RWPE2 (cell line): ENCODE data around the gene SLC46A2.

Source experiments
- ATAC-seq: fragments of 200-7000 bp; cut with Tn5 transposase; 3 replicates; pipeline ENCODE4 v1.9.1; 2021; ENCODE audit warnings: low read depth
- DNase-seq: peaks from one replicate; pipeline ENCODE4 v3.0.0-alpha.2; 2020; ENCODE audit warnings: low spot score
- H3K27ac ChIP-seq: fragments of 450-650 bp; 2 replicates; pipeline ENCODE4 v1.5.1; 2017; ENCODE audit warnings: mild to moderate bottlenecking; ENCODE audit not compliant: poor library complexity, severe bottlenecking
- H3K27me3 ChIP-seq: fragments of 250-450 bp; sonication (Bioruptor Pico); 2 replicates; pipeline ENCODE4 v1.5.1; 2021; ENCODE audit warnings: mild to moderate bottlenecking, moderate library complexity; ENCODE audit not compliant: insufficient read depth, poor library complexity, severe bottlenecking
- H3K36me3 ChIP-seq: fragments of 250-450 bp; sonication (Bioruptor Pico); 2 replicates; pipeline ENCODE4 v1.5.1; 2020; ENCODE audit warnings: low read depth, mild to moderate bottlenecking, moderate library complexity
- H3K4me1 ChIP-seq: fragments of 250-450 bp; sonication (Bioruptor Pico); 2 replicates; pipeline ENCODE4 v1.5.1; 2021; ENCODE audit warnings: mild to moderate bottlenecking, moderate library complexity; ENCODE audit not compliant: insufficient read depth, poor library complexity, severe bottlenecking
- H3K4me3 ChIP-seq: fragments of 250-450 bp; sonication (Bioruptor Pico); 2 replicates; pipeline ENCODE4 v1.5.1; 2021; ENCODE audit warnings: mild to moderate bottlenecking, moderate library complexity; ENCODE audit not compliant: severe bottlenecking
- H3K9me3 ChIP-seq: fragments of 250-450 bp; sonication (Bioruptor Pico); 2 replicates; pipeline ENCODE4 v1.5.1; 2021; ENCODE audit warnings: mild to moderate bottlenecking, moderate library complexity; ENCODE audit not compliant: severe bottlenecking
- TF ChIP-seq, protein P1 (sequence below): fragments of 450-650 bp; IDR thresholded peaks from one replicate; pipeline ENCODE4 v1.5.1; 2017; ENCODE audit warnings: mild to moderate bottlenecking, moderate library complexity; ENCODE audit not compliant: poor library complexity, severe bottlenecking

Gene SLC46A2

DNA sequence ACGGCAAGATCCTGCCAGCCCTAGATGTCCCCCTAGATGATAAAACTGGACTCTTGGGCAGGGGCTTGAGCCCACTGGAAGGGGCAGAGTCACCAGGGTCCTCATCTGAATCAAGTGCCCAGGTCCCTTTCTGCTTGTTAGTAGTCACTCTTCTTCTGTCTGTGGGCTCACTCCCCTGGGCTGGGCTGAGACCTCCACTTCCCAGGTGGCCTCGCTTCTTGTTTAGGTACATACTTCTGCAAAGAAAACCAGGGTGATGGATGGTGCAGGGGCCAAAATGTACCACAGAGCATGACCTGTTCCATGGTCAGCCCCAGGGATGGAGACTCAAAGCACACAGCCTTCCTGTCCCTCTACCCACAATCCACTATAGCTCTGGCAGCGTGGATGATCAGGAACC lies 845 bp upstream of the SLC46A2 start:
- no peak for ATAC-seq
- DNase-seq = no peak
- TF ChIP-seq, protein P1, sequence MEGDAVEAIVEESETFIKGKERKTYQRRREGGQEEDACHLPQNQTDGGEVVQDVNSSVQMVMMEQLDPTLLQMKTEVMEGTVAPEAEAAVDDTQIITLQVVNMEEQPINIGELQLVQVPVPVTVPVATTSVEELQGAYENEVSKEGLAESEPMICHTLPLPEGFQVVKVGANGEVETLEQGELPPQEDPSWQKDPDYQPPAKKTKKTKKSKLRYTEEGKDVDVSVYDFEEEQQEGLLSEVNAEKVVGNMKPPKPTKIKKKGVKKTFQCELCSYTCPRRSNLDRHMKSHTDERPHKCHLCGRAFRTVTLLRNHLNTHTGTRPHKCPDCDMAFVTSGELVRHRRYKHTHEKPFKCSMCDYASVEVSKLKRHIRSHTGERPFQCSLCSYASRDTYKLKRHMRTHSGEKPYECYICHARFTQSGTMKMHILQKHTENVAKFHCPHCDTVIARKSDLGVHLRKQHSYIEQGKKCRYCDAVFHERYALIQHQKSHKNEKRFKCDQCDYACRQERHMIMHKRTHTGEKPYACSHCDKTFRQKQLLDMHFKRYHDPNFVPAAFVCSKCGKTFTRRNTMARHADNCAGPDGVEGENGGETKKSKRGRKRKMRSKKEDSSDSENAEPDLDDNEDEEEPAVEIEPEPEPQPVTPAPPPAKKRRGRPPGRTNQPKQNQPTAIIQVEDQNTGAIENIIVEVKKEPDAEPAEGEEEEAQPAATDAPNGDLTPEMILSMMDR = no peak
- Histone ChIP-seq H3K27me3 (peaks cover 17% of the 10 kb centered on the region), H3K4me1 (no peaks in the 10 kb centered on the region), H3K27ac (no peak overlapping the region), H3K36me3 (no peaks in the 10 kb centered on the region), H3K9me3 (no peaks in the 10 kb centered on the region), H3K4me3 (no peak overlapping the region)

DNA sequence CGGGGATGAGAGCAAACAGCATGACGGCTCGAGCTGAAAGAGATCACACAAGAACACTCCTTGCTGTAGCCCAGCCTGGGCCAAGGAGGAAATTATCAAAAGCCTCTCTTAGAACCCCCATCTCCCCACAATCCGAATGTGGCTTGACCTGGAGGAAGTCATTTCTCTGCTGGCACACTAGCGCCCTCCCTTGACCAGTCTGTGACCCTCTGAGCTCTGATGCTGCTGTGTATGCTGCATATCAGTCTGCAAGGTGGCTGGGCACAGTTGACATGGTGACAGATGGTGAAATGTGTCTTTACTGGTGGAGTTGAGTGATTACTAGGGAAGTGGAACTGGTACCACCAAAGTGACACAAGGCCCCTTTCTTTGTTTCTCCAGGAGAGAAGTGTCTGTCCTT lies 3.3 kb downstream of the SLC46A2 start:
- ATAC-seq (no peak), DNase-seq (no peak)

DNA sequence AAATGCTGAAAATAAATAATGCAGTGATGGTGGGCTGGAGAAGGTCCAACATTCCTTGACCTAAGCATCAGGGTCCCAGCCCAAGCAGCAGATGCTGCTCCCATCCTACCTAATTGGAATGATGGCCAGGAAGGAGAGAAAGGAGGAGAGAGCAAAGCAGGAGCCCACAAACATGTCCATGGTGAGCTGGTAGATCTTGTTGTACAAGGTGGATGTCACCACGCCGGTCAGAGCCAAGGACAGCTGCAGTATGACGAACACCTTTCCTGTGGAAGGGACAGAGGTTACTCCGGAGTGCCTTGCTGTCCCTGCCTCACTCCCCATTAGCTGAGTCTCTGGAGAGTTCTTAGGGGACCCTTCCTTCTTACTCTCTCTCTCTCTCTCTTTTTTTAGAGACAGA lies 4.3 kb downstream of the SLC46A2 start:
- Histone ChIP-seq H3K27me3 (peaks cover 15% of the 10 kb centered on the region), H3K4me3 (no peak overlapping the region), H3K36me3 (no peaks in the 10 kb centered on the region), H3K9me3 (no peaks in the 10 kb centered on the region), H3K4me1 (peaks cover 13% of the 10 kb centered on the region), H3K27ac (no peak overlapping the region)
- TF ChIP-seq, protein P1 = no peak
- ATAC-seq (no peak), DNase-seq (no peak)

More for the DNA sequence above, 3.3 kb downstream of the SLC46A2 start:
- H3K9me3 ChIP-seq = no peaks in the 10 kb centered on the region
- TF ChIP-seq, protein P1 = no peak
- peaks cover 9% of the 10 kb centered on the region for H3K4me1 ChIP-seq
- H3K4me3 ChIP-seq = no peak overlapping the region
- H3K36me3 ChIP-seq = no peaks in the 10 kb centered on the region
- no peak overlapping the region for H3K27ac ChIP-seq
- H3K27me3 ChIP-seq = peaks cover 17% of the 10 kb centered on the region

DNA sequence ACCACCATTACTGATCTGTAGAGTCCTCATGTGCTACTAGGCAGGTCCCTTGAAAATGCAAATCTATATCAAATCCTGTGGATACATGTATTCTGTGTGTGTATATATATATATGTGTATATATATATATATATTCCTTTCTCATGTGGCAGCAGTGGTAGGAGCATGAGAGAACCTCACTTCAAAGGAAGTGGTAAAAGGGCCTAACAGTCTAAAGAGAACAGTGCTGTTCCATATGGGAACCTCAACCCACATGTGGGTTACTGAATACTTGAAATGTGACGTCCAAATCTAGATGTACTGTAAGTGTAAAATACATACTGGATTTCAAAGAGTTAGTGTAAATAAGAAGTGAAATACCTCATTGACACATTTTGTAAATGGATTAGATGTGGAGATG lies 5.4 kb downstream of the SLC46A2 start:
- Histone ChIP-seq H3K27me3 (peaks cover 4% of the 10 kb centered on the region), H3K36me3 (no peaks in the 10 kb centered on the region), H3K9me3 (no peaks in the 10 kb centered on the region), H3K4me3 (no peak overlapping the region), H3K4me1 (peaks cover 18% of the 10 kb centered on the region), H3K27ac (no peak overlapping the region)
- TF ChIP-seq, protein P1 = no peak
- ATAC-seq (no peak), DNase-seq (no peak)

DNA sequence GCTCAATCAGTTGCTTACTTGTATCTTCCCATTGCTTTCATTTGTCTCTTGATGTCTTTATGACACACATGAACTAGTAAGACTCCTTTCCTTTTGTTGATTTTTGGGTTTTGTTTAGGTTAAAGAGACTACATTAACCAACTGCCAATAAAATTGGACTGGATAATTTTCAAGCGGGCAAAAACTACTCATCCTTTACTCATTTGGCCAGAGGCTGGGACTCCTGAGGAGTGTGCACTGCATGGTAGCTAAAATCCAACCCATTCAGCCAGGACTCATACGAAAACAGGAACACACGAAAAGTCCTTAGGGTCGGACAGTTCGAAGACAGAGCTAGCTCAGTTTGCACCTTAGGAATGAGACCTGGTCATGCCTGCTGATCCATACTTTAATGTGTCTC lies 6.0 kb downstream of the SLC46A2 start:
- H3K4me3 ChIP-seq = no peak overlapping the region
- ATAC-seq (no peak), DNase-seq (no peak)
- H3K9me3 ChIP-seq = no peaks in the 10 kb centered on the region
- peaks cover 18% of the 10 kb centered on the region for H3K4me1 ChIP-seq
- peak overlapping the region; percentile 8 for H3K27ac ChIP-seq
- H3K27me3 ChIP-seq = no peaks in the 10 kb centered on the region
- H3K36me3 ChIP-seq = no peaks in the 10 kb centered on the region
- TF ChIP-seq, protein P1 = no peak
